Transverse colon (tissue), 4 donors: ENCODE data around the gene C10orf95.

ENCODE experiments used
- EP300 ChIP-seq: sonication (generic); formaldehyde crosslinking; IDR thresholded peaks from one replicate; pipeline ENCODE4 v1.6.1; 2017; ENCODE audit warnings: antibody characterized with exemption, low read depth
- POLR2A ChIP-seq: fragments of 450-650 bp; IDR thresholded peaks from one replicate; pipeline ENCODE4 v1.6.1; 2016; ENCODE audit warnings: antibody characterized with exemption, mild to moderate bottlenecking, moderate library complexity
- POLR2AphosphoS5 ChIP-seq, 3 donors: sonication (generic); formaldehyde crosslinking; IDR thresholded peaks; one replicate each; pipeline ENCODE4 v1.6.1; 2016; ENCODE audit warnings: antibody characterized with exemption in 3 of 3
- TF ChIP-seq, protein P1 (sequence below), 5 experiments: fragments of 200-600 bp in 3 of 5; fragments of 450-650 bp in 2 of 5; sonication (generic) in 3 of 5; IDR thresholded peaks; 1 replicate in 2 of 5; 2 replicates in 3 of 5; pipeline ENCODE4 v1.5.1; 2016 to 2017; ENCODE audit warnings: antibody characterized with exemption in 5 of 5, inconsistent platforms in 3 of 5, mild to moderate bottlenecking in 2 of 5, moderate library complexity in 1 of 5

GRCh38 chr10:102431452-102432124 is 19.8 kb downstream of the C10orf95 start:
- TF ChIP-seq, protein P1, sequence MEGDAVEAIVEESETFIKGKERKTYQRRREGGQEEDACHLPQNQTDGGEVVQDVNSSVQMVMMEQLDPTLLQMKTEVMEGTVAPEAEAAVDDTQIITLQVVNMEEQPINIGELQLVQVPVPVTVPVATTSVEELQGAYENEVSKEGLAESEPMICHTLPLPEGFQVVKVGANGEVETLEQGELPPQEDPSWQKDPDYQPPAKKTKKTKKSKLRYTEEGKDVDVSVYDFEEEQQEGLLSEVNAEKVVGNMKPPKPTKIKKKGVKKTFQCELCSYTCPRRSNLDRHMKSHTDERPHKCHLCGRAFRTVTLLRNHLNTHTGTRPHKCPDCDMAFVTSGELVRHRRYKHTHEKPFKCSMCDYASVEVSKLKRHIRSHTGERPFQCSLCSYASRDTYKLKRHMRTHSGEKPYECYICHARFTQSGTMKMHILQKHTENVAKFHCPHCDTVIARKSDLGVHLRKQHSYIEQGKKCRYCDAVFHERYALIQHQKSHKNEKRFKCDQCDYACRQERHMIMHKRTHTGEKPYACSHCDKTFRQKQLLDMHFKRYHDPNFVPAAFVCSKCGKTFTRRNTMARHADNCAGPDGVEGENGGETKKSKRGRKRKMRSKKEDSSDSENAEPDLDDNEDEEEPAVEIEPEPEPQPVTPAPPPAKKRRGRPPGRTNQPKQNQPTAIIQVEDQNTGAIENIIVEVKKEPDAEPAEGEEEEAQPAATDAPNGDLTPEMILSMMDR (IDR thresholded peaks at IDR 0.05) = no peak
- TF ChIP-seq EP300 = no peak
- no peak for TF ChIP-seq POLR2A
- no peak for TF ChIP-seq POLR2AphosphoS5 (IDR thresholded peaks at IDR 0.05)
